Measurements from ENCODE around the gene DEXI.

DNA sequence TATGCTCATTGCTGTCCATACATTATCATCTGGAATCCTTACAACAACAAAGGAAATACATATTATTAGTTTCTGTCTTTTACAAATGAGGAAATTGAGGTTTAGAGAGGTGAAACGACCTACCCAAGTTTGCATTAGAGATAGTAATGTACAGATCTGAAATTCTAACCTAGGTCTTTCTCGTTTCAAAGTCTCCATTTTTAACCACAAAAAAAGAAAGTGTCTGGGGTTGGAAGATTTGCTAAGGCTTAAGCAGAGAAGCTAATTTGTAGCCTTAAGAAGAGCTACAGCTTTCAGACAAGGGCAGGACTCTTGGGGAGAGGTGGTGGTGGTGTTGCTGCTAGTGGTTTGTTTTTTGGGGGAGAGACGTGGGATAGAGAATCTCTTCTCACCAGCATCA is 46.1 kb downstream of the DEXI start:
- TF ChIP-seq POLR2AphosphoS5 (IDR thresholded peaks at IDR 0.05; ENCODE audit: low read depth, low read length) (no peak), POLR2A (IDR thresholded peaks at IDR 0.05; ENCODE audit: low read depth, low read length) (no peak), TAF1 (IDR thresholded peaks at IDR 0.05; ENCODE audit: low read depth, low read length) (no peak), SPI1 (IDR thresholded peaks at IDR 0.05; ENCODE audit: low read depth, low read length) (no peak), PAX5 (IDR thresholded peaks at IDR 0.05; ENCODE audit: insufficient read depth, low read length, severe bottlenecking) (no peak), POU2F2 (IDR thresholded peaks at IDR 0.05; ENCODE audit: low read depth, low read length) (no peak)

Measured in GM12891 (cell line).